Epithelial cell of esophagus (primary cell): ENCODE data around the gene TTC9C.

Experiments
- DNase-seq: peaks from one replicate; pipeline ENCODE4 v3.0.0; 2010; ENCODE audit warnings: low read depth
- H3K4me3 ChIP-seq: 2 replicates; pipeline ENCODE4 v1.5.1; 2011; ENCODE audit warnings: mild to moderate bottlenecking, low read length, control low read depth
- CTCF ChIP-seq: IDR thresholded peaks from 2 replicates; pipeline ENCODE4 v1.5.1; 2011; ENCODE audit warnings: low read depth, mild to moderate bottlenecking, low read length, control low read depth, inconsistent platforms; ENCODE audit not compliant: insufficient read depth; ENCODE audit errors: missing control alignments

TTC9C gene

GRCh38 chr11:62728171-62728988 lies at the start of gene TTC9C:
TSS of gene TTC9C (plus strand) at chr11:62728486. CDS start at chr11:62728849, 363 bp downstream.
- no peak for TF ChIP-seq CTCF
- peak within 1 kb of the TSS; percentile 94 for H3K4me3 ChIP-seq
- peak; percentile 91 for DNase-seq

GRCh38 chr11:62678770-62679696 lies 49.3 kb upstream of the TTC9C start, which contains the start of gene UBXN1:
TSS of gene UBXN1 (minus strand) at chr11:62679073. CDS start at chr11:62678923, 150 bp downstream.
- DNase-seq: peak; percentile 89
- TF ChIP-seq CTCF: no peak
- peak within 1 kb of the TSS; percentile 92 for H3K4me3 ChIP-seq

- H3K4me3 ChIP-seq: no peak overlapping the region
- TF ChIP-seq CTCF: peak; percentile 79
- DNase-seq: peak; percentile 81
Observed at GRCh38 chr11:62680825-62681240, 47.5 kb upstream of the TTC9C start.

GRCh38 chr11:62682518-62682917 lies 45.8 kb upstream of the TTC9C start:
- H3K4me3 ChIP-seq: no peak overlapping the region
- TF ChIP-seq CTCF: no peak
- DNase-seq: no peak

GRCh38 chr11:62687508-62688396 lies 40.5 kb upstream of the TTC9C start:
- TF ChIP-seq CTCF: no peak
- no peak for DNase-seq
- no peak overlapping the region for H3K4me3 ChIP-seq

GRCh38 chr11:62688491-62688890 lies 39.8 kb upstream of the TTC9C start:
- TF ChIP-seq CTCF: no peak
- DNase-seq: no peak
- no peak overlapping the region for H3K4me3 ChIP-seq
